Stimulated activated CD8-positive, alpha-beta memory T cell treated with anti-CD3 and anti-CD28 coated beads, Interleukin-15, amount 100 ng/mL, for 1 hour (primary cell): ENCODE measurements around the gene CHKB.
"Not testable (repeated sequence)": the region's sequence is repeated elsewhere in the genome, so short reads cannot be mapped to it uniquely, and the experiment has no call there.

ENCODE experiments used
- DNase-seq: peaks from one replicate; pipeline ENCODE4 v3.0.0-alpha.2; 2020; ENCODE audit warnings: low read depth

CHKB gene

GRCh38 chr22:50612528-50613221, 30.0 kb upstream of the CHKB start:
- DNase-seq = no peak

- no peak for DNase-seq
Measured at GRCh38 chr22:50612168-50612527, 29.5 kb upstream of the CHKB start.

DNA sequence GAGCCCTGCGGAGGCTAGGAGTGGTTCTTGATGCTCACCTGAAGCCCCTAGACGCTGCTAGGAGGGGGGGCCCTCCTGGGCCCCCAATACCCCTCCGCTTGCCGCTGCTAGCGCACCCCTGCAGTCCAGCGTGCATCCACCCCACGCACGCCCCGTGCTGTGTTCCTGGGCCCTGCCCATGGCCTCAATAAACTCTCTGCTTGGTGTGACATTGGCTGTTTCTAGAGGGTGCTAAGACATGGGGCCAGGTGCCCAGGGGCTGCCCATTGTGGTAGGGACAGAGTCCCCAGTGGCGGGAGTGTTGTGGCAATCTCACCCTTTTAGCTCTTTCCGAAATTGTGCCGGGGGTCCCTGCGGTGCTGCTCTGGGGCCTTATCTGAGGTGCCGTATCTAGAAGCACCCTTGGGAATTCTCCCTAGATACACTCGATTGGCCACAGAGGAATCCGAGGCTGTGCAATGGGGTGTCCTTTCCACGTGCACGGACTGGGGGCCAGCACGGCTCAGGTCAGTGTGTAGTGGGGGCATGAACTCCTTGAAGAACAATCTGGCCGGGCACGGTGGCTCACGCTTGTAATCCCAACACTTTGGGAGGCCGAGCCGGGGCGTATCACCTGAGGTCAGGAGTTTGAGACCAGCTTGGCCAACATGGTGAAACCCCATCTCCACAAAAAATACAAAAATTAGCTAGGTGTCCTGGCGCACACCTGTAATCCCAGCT, 28.9 kb upstream of the CHKB start:
- DNase-seq = no peak

- no peak for DNase-seq
Measured at GRCh38 chr22:50610581-50610980, 27.9 kb upstream of the CHKB start.

DNA sequence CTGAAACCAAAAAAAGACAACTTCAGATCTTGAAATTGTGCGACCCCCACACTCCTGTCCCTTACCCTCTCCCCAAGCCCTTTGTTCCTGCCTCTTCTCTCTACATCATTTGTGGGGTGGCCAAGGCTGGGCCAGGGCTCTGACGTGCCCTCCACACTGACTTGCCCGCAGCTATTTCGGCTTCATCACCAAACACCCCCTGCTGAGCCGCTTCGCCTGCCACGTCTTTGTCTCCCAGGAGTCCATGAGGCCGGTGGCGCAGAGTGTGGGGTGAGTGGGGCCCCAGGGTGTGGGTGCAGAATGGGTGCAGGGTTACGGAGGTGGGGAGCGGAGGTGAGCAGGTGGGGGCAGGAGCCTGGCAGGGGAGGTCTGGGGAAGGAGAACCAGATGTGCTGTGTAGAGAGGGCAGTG, 27.4 kb upstream of the CHKB start:
- DNase-seq = no peak

DNA sequence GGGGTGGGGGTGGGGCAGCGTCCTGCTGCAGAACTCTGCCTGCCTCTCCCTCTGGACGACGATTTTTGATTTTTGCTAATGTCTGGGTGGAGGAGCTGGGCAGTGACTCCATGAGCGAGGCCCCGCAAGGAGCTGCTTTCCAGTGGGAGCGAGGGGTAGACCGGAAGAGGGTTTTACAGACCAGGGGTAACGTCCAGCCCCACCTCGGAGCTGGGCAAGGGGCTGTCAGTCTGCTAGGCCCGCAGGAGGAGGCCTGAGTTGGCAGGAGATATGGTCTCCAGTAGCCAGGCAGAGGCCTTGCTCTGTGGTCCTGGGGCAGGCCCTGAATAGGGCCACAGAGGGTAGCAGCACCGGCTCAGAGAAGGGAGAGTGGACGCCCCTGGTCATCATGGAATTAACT, 26.9 kb upstream of the CHKB start:
- no peak for DNase-seq

DNA sequence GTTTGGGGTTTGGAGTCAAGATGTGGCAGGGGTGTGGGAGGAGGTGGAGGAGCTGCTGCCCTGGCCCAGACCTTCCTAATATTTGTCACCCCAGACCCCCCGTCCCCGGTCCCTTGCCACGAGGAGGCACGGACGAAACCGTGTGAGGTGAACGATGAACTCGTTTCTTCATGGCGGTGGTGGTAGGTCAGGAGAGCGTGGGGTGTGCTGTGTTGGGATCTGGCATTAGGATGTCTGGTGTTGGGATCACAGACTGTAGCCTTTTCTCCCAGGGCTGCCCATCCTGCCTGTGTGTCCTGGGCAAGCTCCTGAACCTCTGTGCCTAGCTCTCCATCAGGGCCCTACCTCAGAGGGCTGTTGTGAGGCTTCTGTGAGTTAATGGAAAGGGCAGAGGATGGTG, 26.3 kb upstream of the CHKB start:
- no peak for DNase-seq

- not testable (repeated sequence) for DNase-seq
Measured at GRCh38 chr22:50608058-50608840, 25.6 kb upstream of the CHKB start.

DNA sequence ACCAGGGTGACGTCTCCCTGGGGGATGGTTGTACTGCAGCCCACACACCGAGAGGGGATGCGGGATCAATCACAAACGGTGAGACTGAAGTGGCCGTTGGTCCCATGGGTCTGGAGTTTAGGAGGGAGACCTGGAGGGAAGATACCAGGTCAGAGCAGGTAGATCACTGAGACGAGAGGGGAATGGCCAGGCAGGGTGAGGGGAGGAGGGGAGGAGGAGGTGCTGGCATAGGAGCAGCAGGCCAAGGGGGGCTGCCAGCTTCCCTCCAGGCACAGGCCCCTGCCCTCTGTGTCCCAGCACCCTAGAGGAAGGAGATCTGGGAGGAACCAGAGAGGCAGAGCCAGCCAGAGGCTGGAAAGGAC, 25.0 kb upstream of the CHKB start:
- no peak for DNase-seq

GRCh38 chr22:50606946-50607658, 24.5 kb upstream of the CHKB start:
- no peak for DNase-seq

DNA sequence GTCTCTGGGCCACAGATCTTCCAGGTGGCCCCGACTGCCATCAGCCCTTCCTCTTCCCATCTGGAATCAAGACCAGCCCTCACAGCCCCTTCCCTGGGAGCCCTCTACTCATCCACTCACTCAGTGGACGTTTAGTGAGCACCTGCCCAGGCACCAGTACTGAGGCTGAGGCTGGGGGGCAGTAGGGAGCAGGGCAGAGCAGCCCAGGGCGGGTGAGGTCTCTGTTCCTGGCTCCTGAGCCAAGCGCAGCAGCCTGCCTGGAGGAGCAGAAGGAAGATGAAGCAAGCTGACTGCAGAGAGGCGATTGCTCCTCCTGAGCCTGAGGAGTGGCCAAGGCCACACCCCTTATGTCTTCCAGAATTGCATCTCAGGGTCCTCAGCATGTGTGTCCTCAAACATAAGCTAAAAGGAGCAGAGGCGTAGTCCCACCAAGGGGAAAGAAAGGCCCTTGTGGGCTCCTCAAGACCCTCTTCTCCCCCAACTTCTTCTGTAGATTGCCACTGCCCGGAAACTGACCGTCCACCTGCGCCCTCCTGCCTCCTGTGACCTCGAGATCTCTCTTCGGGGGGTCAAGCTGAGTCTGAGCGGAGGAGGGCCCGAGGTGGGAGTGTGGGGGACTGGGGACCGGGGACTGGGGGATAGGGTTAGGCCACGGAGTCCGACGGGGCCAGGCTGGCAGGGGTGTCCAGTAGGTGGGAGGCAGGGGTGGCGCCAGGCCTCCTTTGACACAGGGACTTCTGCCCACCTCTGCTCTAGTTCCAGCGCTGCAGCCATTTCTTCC, 23.7 kb upstream of the CHKB start:
- DNase-seq = no peak

GRCh38 chr22:50605613-50606074, 23.0 kb upstream of the CHKB start:
- DNase-seq = no peak

GRCh38 chr22:50605002-50605612, 22.5 kb upstream of the CHKB start:
- no peak for DNase-seq

GRCh38 chr22:50604256-50605001, 21.8 kb upstream of the CHKB start:
- no peak for DNase-seq

DNA sequence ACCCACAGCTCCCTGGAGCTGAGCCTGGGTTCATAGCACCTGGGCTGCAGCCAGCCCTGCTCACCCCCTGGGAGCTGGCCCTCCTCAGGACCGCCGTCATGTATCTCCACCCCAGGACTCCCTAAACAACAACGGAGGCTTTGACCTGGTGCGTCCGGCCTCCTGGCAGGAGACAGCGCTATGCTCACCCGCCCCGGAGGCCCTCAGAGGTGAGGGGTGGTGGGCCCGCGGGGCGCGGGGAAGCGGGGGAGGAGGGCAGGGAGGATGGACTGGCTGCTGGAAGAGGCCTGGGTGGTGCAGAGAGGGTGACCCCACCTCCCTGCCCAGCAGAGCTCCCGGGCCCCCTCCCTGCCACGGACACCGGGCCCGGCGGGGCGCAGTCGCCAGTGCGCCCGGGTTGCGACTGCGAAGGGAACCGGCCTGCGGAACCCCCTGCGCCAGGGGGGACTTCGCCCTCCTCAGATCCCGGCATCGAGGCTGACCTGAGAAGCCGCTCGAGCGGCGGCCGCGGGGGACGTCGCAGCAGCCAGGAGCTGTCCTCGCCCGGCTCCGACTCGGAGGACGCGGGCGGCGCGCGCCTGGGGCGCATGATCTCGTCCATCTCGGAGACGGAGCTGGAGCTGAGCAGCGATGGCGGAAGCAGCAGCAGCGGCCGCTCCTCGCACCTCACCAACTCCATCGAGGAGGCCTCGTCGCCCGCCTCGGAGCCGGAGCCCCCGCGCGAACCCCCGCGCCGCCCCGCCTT, 21.0 kb upstream of the CHKB start:
- DNase-seq = no peak

DNA sequence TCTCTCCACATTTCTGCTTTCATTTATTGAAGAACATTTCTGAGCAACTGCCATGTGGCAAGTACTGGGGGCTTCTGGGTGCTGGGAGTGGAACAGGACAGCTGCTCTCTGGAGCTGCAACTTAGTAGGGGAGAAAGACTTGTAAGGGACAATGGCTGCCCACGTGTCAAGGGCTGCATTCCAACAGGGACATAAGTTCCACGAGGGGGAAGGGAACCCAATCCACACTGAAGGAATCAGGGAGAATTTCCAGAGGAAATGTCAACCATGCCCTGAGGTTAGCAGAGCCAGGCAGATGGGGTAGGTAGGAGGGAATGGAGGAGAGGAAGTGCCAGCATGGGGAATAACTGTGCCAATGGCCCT, 19.7 kb upstream of the CHKB start:
- no peak for DNase-seq

GRCh38 chr22:50601669-50602337, 19.2 kb upstream of the CHKB start:
- DNase-seq = no peak

GRCh38 chr22:50600967-50601668, 18.5 kb upstream of the CHKB start:
- DNase-seq = no peak

GRCh38 chr22:50600538-50600937, 17.9 kb upstream of the CHKB start, which contains the start of gene MAPK8IP2:
Gene MAPK8IP2, plus strand, starts transcription at chr22:50600793. Its CDS starts 26 bp downstream, at chr22:50600819.
- DNase-seq = no peak
